Neutrophil (primary cell): Measurements from ENCODE around the gene TFPI2.

ENCODE experiments used
- H3K27ac ChIP-seq: fragments of 200-600 bp; sonication (generic); 2 replicates; pipeline ENCODE4 v1.5.1; 2016; ENCODE audit warnings: mild to moderate bottlenecking, moderate library complexity
- H3K27me3 ChIP-seq: fragments of 200-600 bp; sonication (generic); 2 replicates; pipeline ENCODE4 v1.6.0; 2016; ENCODE audit warnings: mild to moderate bottlenecking
- H3K36me3 ChIP-seq: fragments of 200-600 bp; sonication (generic); 2 replicates; pipeline ENCODE4 v1.5.1; 2017
- H3K4me1 ChIP-seq, 2 experiments: fragments of 200-600 bp in 1 of 2; sonication (generic) in 1 of 2; 1 replicate in 1 of 2; 2 replicates in 1 of 2; pipeline versions ENCODE4 v1.5.1 to v1.6.1; 2013 to 2016; ENCODE audit warnings: low read depth in 1 of 2, low read length in 1 of 2, mild to moderate bottlenecking in 1 of 2, moderate library complexity in 1 of 2; ENCODE audit not compliant: control insufficient read depth in 1 of 2, insufficient read depth in 1 of 2
- H3K4me3 ChIP-seq, 2 experiments: fragments of 200-600 bp in 1 of 2; sonication (generic) in 1 of 2; 1 replicate in 1 of 2; 2 replicates in 1 of 2; pipeline ENCODE4 v1.5.1; 2013 to 2016; ENCODE audit warnings: low read depth in 1 of 2, low read length in 1 of 2, mild to moderate bottlenecking in 1 of 2, moderate library complexity in 1 of 2
- H3K9me3 ChIP-seq: fragments of 200-600 bp; sonication (generic); 2 replicates; pipeline ENCODE4 v1.5.1; 2016
- TF ChIP-seq, protein P1 (sequence below): fragments of 200-600 bp; sonication (generic); IDR thresholded peaks from 2 replicates; pipeline ENCODE4 v1.5.1; 2016; ENCODE audit warnings: antibody characterized with exemption

The TFPI2 gene

DNA sequence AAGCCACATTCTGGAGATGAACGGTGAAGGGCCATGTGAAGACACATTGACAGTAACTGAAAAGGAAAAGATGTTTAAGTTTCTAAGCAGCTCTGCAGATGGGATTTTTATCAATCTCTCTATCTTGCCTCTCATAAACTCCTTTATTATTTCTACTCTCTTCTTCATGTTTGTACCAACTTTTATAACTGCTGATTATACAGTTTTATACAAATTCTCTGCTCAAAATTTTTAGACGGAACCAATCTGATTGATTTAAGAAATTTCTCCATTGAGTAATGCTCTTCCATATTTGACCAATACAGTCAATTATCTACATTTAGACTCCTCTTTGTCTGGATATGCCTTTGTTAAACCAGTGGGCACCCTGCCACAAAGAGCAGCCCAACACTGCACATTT lies 31.7 kb downstream of the TFPI2 start:
- H3K9me3 ChIP-seq = no peaks in the 10 kb centered on the region
- TF ChIP-seq, protein P1, sequence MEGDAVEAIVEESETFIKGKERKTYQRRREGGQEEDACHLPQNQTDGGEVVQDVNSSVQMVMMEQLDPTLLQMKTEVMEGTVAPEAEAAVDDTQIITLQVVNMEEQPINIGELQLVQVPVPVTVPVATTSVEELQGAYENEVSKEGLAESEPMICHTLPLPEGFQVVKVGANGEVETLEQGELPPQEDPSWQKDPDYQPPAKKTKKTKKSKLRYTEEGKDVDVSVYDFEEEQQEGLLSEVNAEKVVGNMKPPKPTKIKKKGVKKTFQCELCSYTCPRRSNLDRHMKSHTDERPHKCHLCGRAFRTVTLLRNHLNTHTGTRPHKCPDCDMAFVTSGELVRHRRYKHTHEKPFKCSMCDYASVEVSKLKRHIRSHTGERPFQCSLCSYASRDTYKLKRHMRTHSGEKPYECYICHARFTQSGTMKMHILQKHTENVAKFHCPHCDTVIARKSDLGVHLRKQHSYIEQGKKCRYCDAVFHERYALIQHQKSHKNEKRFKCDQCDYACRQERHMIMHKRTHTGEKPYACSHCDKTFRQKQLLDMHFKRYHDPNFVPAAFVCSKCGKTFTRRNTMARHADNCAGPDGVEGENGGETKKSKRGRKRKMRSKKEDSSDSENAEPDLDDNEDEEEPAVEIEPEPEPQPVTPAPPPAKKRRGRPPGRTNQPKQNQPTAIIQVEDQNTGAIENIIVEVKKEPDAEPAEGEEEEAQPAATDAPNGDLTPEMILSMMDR = no peak
- no peaks in the 10 kb centered on the region for H3K4me1 ChIP-seq
- no peaks in the 10 kb centered on the region for H3K27me3 ChIP-seq
- no peaks in the 10 kb centered on the region for H3K36me3 ChIP-seq
- no peak overlapping the region for H3K4me3 ChIP-seq
- no peak overlapping the region for H3K27ac ChIP-seq

DNA sequence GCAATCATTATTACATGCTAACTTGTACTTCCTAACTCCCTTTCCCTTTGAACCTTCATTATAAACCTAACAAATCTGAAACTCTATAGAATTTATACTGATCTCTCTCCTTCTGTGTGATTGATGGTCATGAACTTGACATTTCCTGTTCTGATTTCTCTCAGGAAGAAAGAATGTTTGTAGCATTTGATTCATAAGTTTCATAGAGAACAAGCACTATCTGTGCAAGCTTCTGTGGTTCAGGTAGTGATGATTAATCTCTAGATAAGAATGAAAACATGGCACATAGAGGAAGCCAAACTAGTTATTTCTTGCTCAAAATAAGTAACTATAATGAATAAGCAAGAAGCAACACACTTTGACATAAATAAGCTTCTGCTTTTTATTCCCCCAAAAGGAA lies 34.2 kb downstream of the TFPI2 start:
- TF ChIP-seq, protein P1 = no peak
- no peak overlapping the region for H3K4me3 ChIP-seq
- no peak overlapping the region for H3K27ac ChIP-seq

DNA sequence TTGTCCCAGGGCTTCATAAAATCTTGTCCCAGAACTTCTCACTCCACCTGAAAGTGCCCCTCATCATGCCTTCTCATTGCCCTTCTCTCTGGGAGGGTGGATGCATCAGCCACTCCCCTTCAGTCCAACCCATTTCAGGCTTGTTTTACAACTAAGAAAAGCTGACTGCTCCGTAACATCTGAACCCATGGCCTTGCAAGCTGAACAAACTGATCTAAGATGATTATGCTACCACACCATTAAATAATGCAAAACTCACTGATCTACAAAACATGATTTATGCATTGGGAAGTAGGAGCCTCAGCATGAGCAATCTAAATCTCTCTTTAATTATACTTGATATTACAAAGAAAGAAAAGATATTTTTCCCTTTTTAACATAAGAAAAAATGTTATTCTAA lies 34.8 kb downstream of the TFPI2 start:
- TF ChIP-seq, protein P1 = no peak
- Histone ChIP-seq H3K27ac (no peak overlapping the region), H3K36me3 (no peaks in the 10 kb centered on the region), H3K9me3 (no peaks in the 10 kb centered on the region), H3K4me1 (no peaks in the 10 kb centered on the region), H3K27me3 (no peaks in the 10 kb centered on the region), H3K4me3 (no peak overlapping the region)

More for the DNA sequence above, 34.2 kb downstream of the TFPI2 start:
- H3K9me3 ChIP-seq = no peaks in the 10 kb centered on the region
- no peaks in the 10 kb centered on the region for H3K27me3 ChIP-seq
- no peaks in the 10 kb centered on the region for H3K4me1 ChIP-seq
- H3K36me3 ChIP-seq = no peaks in the 10 kb centered on the region

DNA sequence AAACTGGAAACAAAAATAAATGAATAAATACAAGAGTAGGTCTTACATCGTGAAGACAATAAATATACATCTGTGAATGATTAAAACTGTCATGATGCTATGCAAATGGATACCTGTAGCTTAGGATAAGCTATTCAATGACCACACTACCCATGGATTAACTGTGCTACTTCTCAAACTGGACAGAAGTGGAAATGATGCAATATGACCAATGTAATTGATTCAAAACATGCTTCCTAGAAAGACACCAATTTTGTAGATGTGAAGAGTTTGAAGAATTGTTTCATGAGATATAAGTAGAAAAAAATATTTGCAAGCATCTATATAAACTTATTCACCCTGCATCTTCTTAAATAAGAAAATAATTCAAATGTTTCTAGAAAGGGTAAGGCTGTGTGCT lies 36.1 kb downstream of the TFPI2 start:
- TF ChIP-seq, protein P1 = no peak
- H3K4me3 ChIP-seq = no peak overlapping the region
- no peaks in the 10 kb centered on the region for H3K4me1 ChIP-seq
- no peaks in the 10 kb centered on the region for H3K9me3 ChIP-seq
- no peaks in the 10 kb centered on the region for H3K27me3 ChIP-seq
- H3K36me3 ChIP-seq = no peaks in the 10 kb centered on the region
- H3K27ac ChIP-seq = no peak overlapping the region

DNA sequence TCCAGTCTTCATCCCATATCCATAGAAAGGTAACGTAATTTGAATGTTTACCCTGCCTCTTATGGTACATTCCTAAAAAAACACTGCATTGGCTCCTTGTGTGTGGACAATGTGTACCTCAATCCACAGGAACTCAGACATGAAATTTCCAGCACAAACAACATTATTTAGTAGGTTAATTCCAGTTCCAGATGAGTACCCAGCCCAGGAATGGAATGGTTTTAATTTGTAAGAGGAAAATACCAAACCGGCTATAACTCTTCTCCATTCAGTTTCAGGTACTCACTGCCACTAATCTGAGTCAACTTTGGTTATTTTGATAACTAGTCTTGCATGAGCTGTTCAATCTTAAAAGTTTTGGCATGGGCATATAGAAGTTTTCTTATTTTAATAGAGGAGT lies 39.0 kb downstream of the TFPI2 start:
- Histone ChIP-seq H3K9me3 (no peaks in the 10 kb centered on the region), H3K27me3 (no peaks in the 10 kb centered on the region), H3K27ac (no peak overlapping the region), H3K36me3 (no peaks in the 10 kb centered on the region), H3K4me3 (no peak overlapping the region), H3K4me1 (no peaks in the 10 kb centered on the region)
- TF ChIP-seq, protein P1 = no peak

DNA sequence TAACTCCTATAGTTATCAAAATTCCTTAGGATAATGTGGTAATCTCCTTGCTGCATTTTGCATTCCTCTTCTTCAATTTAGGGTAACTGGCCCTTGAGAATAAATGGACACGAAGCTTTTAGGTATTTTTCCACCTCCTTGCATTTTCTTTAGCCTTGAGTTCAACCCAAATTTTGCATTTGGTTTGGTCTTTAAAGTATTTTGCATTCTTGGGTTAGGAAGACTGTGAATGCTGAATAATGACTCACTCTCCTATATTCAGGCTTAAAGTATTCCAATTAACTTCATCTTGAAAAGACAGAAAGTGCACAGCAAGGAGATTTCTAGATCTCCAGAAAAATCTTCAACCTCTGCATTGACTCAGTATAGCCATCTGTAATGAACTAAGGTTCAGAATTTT lies 47.3 kb downstream of the TFPI2 start:
- Histone ChIP-seq H3K27me3 (no peaks in the 10 kb centered on the region), H3K27ac (no peak overlapping the region), H3K36me3 (no peaks in the 10 kb centered on the region), H3K4me3 (no peak overlapping the region), H3K4me1 (no peaks in the 10 kb centered on the region), H3K9me3 (no peaks in the 10 kb centered on the region)
- TF ChIP-seq, protein P1 = no peak
